WTC11 (cell line): ENCODE results near the gene PTPRF.

Source experiments
- ATF3 ChIP-seq: sonication (generic); formaldehyde crosslinking; conservative IDR thresholded peaks from 2 replicates; pipeline ENCODE4 v1.8.1; 2022; ENCODE audit warnings: mild to moderate bottlenecking, missing genetic modification reagents
- CREM ChIP-seq: sonication (generic); formaldehyde crosslinking; IDR thresholded peaks from 2 replicates; pipeline ENCODE4 v1.8.1; 2022; ENCODE audit warnings: mild to moderate bottlenecking, missing genetic modification reagents, moderate library complexity
- CTCF ChIP-seq: fragments of 200-600 bp; IDR thresholded peaks from 2 replicates; pipeline ENCODE4 v1.8.0; 2022; ENCODE audit warnings: antibody characterized with exemption
- JUN ChIP-seq: sonication (generic); formaldehyde crosslinking; IDR thresholded peaks from 2 replicates; pipeline ENCODE4 v1.8.0; 2023; ENCODE audit warnings: mild to moderate bottlenecking, missing genetic modification reagents
- NFYB ChIP-seq: sonication (generic); formaldehyde crosslinking; conservative IDR thresholded peaks from 2 replicates; pipeline ENCODE4 v1.8.0; 2022; ENCODE audit warnings: low read depth, missing genetic modification reagents
- NR2C2 ChIP-seq: sonication (generic); formaldehyde crosslinking; IDR thresholded peaks from 2 replicates; pipeline ENCODE4 v1.8.0; 2022; ENCODE audit warnings: mild to moderate bottlenecking, missing genetic modification reagents
- TF ChIP-seq, protein P1 (sequence below): fragments of 250-450 bp; sonication (Bioruptor Pico); IDR thresholded peaks from 2 replicates; pipeline ENCODE4 v1.8.0; 2021; ENCODE audit warnings: mild to moderate bottlenecking

DNA sequence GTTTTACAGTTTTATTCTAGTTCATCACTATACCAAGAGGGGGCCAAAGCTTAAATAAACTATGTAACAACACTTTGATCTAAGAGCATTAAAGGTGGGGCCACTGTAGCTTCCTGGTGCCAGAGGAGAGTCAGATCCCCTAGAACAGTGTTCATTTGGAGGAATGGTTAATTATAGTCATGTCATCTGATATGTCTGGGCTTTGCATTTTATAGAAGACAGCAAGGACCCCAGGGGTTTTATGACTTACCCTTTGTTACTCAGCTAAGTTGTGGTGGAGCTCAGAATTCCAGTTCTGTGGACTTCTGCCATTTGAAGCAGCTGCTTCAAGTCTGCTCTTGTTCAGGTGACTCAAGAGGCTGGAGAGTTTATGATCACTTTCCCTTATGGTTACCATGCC is 135.9 kb downstream of the PTPRF start:
- no peak for TF ChIP-seq CTCF
- no peak for TF ChIP-seq NR2C2 (CRISPR knock-in tag)
- no peak for TF ChIP-seq CREM (CRISPR knock-in tag)
- no peak for TF ChIP-seq ATF3
- TF ChIP-seq JUN (CRISPR knock-in tag) = no peak
- TF ChIP-seq NFYB (CRISPR knock-in tag) = no peak
- TF ChIP-seq, protein P1, sequence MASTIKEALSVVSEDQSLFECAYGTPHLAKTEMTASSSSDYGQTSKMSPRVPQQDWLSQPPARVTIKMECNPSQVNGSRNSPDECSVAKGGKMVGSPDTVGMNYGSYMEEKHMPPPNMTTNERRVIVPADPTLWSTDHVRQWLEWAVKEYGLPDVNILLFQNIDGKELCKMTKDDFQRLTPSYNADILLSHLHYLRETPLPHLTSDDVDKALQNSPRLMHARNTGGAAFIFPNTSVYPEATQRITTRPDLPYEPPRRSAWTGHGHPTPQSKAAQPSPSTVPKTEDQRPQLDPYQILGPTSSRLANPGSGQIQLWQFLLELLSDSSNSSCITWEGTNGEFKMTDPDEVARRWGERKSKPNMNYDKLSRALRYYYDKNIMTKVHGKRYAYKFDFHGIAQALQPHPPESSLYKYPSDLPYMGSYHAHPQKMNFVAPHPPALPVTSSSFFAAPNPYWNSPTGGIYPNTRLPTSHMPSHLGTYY (CRISPR knock-in tag) = no peak
